Tibial nerve (tissue), 4 donors: ENCODE results near the gene PDZRN3. TPM values are rescaled to one million over a fixed set of nuclear protein-coding genes. Genes with fewer than 3 reads are reported as not detected.

Source experiments
- DNase-seq, 2 donors: peaks; one replicate each; pipeline ENCODE4 v3.0.0-alpha.2; 2019; ENCODE audit warnings: low spot score in 2 of 2
- H3K27ac ChIP-seq, 4 donors: fragments of 200-600 bp; sonication (generic) in 3 of 4; one replicate each; pipeline ENCODE4 v1.5.1; 2017 to 2019; ENCODE audit warnings: mild to moderate bottlenecking in 1 of 4
- H3K27me3 ChIP-seq, 2 donors: fragments of 200-600 bp; sonication (generic) in 1 of 2; one replicate each; pipeline versions ENCODE4 v1.5.1 to v1.6.0; 2017 to 2019
- H3K36me3 ChIP-seq, 3 donors: fragments of 200-600 bp; sonication (generic); one replicate each; pipeline ENCODE4 v1.5.1; 2018 to 2019
- H3K4me1 ChIP-seq, 4 donors: fragments of 200-600 bp; sonication (generic) in 3 of 4; one replicate each; pipeline ENCODE4 v1.5.1; 2017 to 2019
- H3K4me3 ChIP-seq, 4 donors: fragments of 200-600 bp; sonication (generic) in 3 of 4; one replicate each; pipeline ENCODE4 v1.5.1; 2017 to 2019; ENCODE audit warnings: mild to moderate bottlenecking in 1 of 4, moderate library complexity in 1 of 4
- H3K9me3 ChIP-seq, 4 donors: fragments of 200-600 bp; sonication (generic) in 3 of 4; one replicate each; pipeline ENCODE4 v1.5.1; 2017 to 2019
- EP300 ChIP-seq, 2 donors: sonication (generic); formaldehyde crosslinking; IDR thresholded peaks; one replicate each; pipeline ENCODE4 v1.6.1; 2017; ENCODE audit warnings: antibody characterized with exemption in 2 of 2, mild to moderate bottlenecking in 1 of 2
- POLR2A ChIP-seq, 2 donors: fragments of 450-650 bp; IDR thresholded peaks; one replicate each; pipeline ENCODE4 v1.6.1; 2017; ENCODE audit warnings: antibody characterized with exemption in 2 of 2, mild to moderate bottlenecking in 2 of 2, moderate library complexity in 2 of 2
- WGBS, 2 donors: methylation state at CpG; one replicate each; pipeline ENCODE4 v1.1.5; 2018; 5-methylcytosine and 5-hydroxymethylcytosine counted together
- total RNA-seq, 4 donors: library from RNA; depleted of rRNA; stranded (reverse); fragments of >200 nt; gene quantifications; one replicate each; pipeline ENCODE4 v1.1.0, GENCODE V29; 2016
- TF ChIP-seq, protein P1 (sequence below), 5 experiments: fragments of 200-600 bp in 3 of 5; fragments of 450-650 bp in 2 of 5; sonication (generic) in 3 of 5; IDR thresholded peaks; one replicate each; pipeline ENCODE4 v1.5.1; 2016 to 2019; ENCODE audit warnings: antibody characterized with exemption in 5 of 5, mild to moderate bottlenecking in 3 of 5, moderate library complexity in 2 of 5

Gene PDZRN3
- total RNA-seq, 4 donors from 2014 or later = 48.3 to 87.2 (median 64.3) TPM

DNA sequence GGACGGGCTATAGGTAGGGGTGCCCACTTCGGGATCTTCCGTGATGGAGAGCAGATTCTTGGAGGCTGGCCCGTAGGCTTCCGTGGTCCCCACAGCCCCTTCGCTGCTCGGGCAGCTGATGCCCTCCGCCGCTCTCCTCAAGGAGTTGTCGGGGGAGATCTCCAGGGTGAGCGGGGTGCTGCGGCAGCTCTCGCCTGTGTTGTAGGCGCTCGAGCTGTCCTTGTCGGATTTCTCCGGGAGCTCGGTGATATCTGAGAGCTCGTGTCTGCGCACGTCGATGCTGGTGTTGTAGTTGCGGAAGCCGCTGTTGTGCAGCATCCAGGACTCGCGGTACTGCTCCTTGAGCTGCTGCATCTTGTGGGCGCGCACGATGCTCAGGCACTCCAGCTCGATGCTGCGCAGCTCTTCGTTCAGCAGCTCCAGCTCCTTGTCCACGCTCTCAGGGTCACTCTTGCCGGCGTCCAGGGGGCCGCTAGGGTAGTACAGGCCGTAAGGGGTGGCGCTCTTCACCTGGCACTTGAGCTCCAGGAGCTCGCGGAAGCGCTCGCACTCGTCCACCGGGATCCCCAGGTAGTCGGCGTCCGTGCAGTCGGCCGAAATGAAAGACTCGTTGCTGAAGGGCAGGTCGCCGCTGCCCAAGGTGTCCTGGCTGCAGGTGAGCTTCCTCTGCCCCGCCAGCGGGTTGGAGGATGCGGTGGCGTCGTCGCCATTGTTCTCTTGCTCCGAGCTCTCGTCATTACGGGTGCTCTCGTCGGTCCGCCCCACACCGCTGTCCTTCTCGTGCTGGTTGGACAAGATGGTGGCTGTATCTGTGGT lies 240.4 kb downstream of the PDZRN3 start:
- no peak for DNase-seq
- H3K4me3 ChIP-seq = no peak overlapping the region
- H3K36me3 ChIP-seq = peaks cover 0 to 49% (median 0%) of the 10 kb centered on the region in 3 donors
- H3K27ac ChIP-seq = no peak overlapping the region
- 93 to 97% methylated on average over 53 to 56 of the region's 66 CpGs for WGBS, 2 donors
- TF ChIP-seq POLR2A (IDR thresholded peaks at IDR 0.05) (no peak), EP300 (IDR thresholded peaks at IDR 0.05) (no peak)
- TF ChIP-seq, protein P1, sequence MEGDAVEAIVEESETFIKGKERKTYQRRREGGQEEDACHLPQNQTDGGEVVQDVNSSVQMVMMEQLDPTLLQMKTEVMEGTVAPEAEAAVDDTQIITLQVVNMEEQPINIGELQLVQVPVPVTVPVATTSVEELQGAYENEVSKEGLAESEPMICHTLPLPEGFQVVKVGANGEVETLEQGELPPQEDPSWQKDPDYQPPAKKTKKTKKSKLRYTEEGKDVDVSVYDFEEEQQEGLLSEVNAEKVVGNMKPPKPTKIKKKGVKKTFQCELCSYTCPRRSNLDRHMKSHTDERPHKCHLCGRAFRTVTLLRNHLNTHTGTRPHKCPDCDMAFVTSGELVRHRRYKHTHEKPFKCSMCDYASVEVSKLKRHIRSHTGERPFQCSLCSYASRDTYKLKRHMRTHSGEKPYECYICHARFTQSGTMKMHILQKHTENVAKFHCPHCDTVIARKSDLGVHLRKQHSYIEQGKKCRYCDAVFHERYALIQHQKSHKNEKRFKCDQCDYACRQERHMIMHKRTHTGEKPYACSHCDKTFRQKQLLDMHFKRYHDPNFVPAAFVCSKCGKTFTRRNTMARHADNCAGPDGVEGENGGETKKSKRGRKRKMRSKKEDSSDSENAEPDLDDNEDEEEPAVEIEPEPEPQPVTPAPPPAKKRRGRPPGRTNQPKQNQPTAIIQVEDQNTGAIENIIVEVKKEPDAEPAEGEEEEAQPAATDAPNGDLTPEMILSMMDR (IDR thresholded peaks at IDR 0.05) = no peak
- peaks cover 0 to 7% (median 0%) of the 10 kb centered on the region in 4 donors for H3K9me3 ChIP-seq
- no peaks in the 10 kb centered on the region for H3K27me3 ChIP-seq
- H3K4me1 ChIP-seq = peaks cover 0 to 9% (median 0%) of the 10 kb centered on the region in 4 donors

DNA sequence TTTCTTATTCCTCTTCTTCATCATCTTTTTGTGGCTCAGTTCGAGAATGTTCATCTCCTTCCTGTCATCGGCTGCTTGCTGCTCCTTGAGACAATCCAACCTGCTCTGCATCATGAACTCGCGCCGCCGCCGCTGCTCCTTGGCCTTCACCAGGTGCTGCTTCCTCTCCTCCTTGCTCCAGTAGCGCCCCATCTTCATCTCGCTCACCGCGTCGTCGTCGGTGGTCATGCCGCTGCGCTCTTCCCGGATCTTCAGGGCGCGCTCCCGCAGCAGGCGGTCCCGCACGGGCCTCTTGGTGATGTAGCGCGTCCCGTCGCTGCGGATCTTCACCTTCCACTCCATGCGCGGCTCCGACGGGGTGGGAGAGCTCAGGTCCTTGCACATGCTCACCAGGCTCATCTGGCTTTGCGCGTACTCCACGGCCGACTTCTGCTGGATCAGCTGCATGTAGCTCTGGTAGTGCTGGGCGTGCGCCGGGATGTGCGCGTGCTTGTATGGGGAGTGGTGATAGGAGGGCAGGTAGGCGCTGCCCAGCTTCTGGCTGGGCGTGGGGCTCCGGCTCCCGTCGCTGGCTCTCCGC lies 241.2 kb downstream of the PDZRN3 start:
- peaks cover 0 to 4% (median 0%) of the 10 kb centered on the region in 4 donors for H3K4me1 ChIP-seq
- H3K27ac ChIP-seq = no peak overlapping the region
- H3K36me3 ChIP-seq = peaks cover 0 to 48% (median 0%) of the 10 kb centered on the region in 3 donors
- H3K9me3 ChIP-seq = peaks cover 0 to 7% (median 0%) of the 10 kb centered on the region in 4 donors
- WGBS, 2 donors = 92 to 93% methylated on average over 44 to 47 of the region's 47 CpGs
- no peak overlapping the region for H3K4me3 ChIP-seq
- DNase-seq = no peak
- TF ChIP-seq POLR2A (IDR thresholded peaks at IDR 0.05) (no peak), EP300 (IDR thresholded peaks at IDR 0.05) (no peak)
- TF ChIP-seq, protein P1 (IDR thresholded peaks at IDR 0.05) = no peak
- no peaks in the 10 kb centered on the region for H3K27me3 ChIP-seq

DNA sequence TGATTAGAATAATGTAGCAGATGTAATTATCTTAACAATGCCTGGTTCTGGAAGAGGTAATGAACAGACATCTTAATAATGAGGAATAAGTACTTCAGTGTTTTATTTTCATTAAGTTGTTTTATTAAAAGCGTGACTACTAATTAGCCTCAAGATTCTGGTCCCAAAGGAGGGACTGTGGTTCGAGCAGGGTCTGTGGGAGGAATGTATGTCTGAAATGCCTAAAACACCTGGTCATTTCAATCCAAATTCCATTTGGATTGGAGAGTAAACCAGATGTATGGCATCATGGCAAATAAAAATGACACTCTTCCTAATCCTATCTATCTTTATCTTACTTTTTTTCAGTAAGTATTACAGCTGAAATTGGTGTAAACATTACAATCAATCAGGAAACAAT lies 243.2 kb downstream of the PDZRN3 start:
- no peak for DNase-seq
- no peak overlapping the region for H3K4me3 ChIP-seq
- peaks cover 0 to 7% (median 0%) of the 10 kb centered on the region in 4 donors for H3K9me3 ChIP-seq
- peaks cover 0 to 12% (median 3%) of the 10 kb centered on the region in 4 donors for H3K4me1 ChIP-seq
- no peak for TF ChIP-seq POLR2A (IDR thresholded peaks at IDR 0.05)
- TF ChIP-seq, protein P1 (IDR thresholded peaks at IDR 0.05) = no peak
- TF ChIP-seq EP300 (IDR thresholded peaks at IDR 0.05) = no peak
- WGBS, 2 donors = 86 to 87% methylated on average over 2 of the region's 2 CpGs
- H3K36me3 ChIP-seq = peaks cover 0 to 37% (median 0%) of the 10 kb centered on the region in 3 donors
- no peaks in the 10 kb centered on the region for H3K27me3 ChIP-seq
- no peak overlapping the region for H3K27ac ChIP-seq

DNA sequence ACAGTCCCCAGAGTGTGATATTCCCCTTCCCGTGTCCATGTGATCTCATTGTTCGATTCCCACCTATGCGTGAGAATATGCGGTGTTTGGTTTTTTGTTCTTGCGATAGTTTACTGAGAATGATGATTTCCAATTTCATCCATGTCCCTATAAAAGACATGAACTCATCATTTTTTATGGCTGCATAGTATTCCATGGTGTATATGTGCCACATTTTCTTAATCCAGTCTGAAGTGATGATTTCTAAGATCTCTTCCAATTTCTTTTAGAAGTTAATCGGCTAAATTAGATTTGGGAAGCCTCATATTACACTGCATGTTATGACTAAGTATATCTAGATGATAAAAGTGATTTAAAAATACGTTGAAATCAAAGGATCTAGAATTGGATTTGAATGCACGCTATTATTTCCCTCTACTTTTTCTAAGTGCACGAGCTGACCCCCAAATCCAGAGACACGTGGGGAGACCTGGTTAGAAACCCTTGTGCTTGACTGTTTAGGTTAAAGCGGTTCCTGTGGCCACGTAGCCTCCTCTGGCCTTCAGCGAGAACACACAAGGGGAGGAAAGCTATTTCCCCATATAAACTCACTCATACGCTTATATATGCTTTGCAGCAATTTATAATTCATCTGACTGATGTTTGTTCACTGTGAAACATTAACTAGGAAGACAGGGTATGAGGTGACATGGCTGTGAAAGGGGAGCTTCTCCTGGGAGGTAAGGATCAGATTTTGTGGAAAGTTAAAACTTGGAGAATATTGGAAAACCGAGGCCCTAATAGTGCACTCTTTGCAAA lies 243.8 kb downstream of the PDZRN3 start:
- TF ChIP-seq, protein P1 (IDR thresholded peaks at IDR 0.05) = no peak
- no peak for TF ChIP-seq EP300 (IDR thresholded peaks at IDR 0.05)
- no peak for TF ChIP-seq POLR2A (IDR thresholded peaks at IDR 0.05)
- no peak overlapping the region for H3K4me3 ChIP-seq
- peaks cover 0 to 37% (median 0%) of the 10 kb centered on the region in 3 donors for H3K36me3 ChIP-seq
- 79 to 87% methylated on average over 15 of the region's 15 CpGs for WGBS, 2 donors
- no peaks in the 10 kb centered on the region for H3K27me3 ChIP-seq
- H3K27ac ChIP-seq = no peak overlapping the region
- DNase-seq = no peak
- H3K9me3 ChIP-seq = peaks cover 0 to 7% (median 0%) of the 10 kb centered on the region in 4 donors
- H3K4me1 ChIP-seq = peaks cover 0 to 12% (median 3%) of the 10 kb centered on the region in 4 donors
